ENCODE results near the gene ZSWIM3. TPM values are rescaled to one million over a fixed set of nuclear protein-coding genes. Genes with fewer than 3 reads are reported as not detected.
"Not testable (repeated sequence)": the region's sequence is repeated elsewhere in the genome, so short reads cannot be mapped to it uniquely, and the experiment has no call there.

The ZSWIM3 gene
- total RNA-seq, 6 donors from 2014 or later: 2.4 to 7.3 (median 3.9) TPM

DNA sequence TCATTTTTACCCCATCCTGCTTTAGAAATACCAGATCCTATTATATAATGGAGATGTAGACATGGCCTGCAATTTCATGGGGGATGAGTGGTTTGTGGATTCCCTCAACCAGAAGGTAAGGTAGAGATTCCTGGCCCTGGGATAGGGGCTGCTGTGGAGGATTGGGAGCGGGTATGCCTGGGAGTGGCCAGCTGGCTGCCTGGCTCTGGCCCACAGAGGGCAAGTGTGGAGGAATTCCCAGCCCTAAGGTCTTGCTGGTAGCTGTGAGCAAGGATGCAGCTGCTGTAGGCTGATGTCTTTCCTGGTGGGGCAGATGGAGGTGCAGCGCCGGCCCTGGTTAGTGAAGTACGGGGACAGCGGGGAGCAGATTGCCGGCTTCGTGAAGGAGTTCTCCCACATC lies 40.3 kb downstream of the ZSWIM3 start:
- Histone ChIP-seq H3K27ac (no peak overlapping the region), H3K36me3 (peaks cover 22 to 84% (median 62%) of the 10 kb centered on the region in 4 donors), H3K9me3 (no peaks in the 10 kb centered on the region), H3K4me1 (peaks cover 6 to 9% (median 6%) of the 10 kb centered on the region in 4 donors), H3K27me3 (no peaks in the 10 kb centered on the region), H3K4me3 (no peak overlapping the region)
- DNase-seq (no peak), ATAC-seq (ENCODE audit: low FRiP score in 2 of 2) (no peak)
- WGBS, 2 donors: 94 to 98% methylated on average over 7 of the region's 7 CpGs
- TF ChIP-seq EP300 (IDR thresholded peaks at IDR 0.05) (no peak), POLR2AphosphoS5 (IDR thresholded peaks at IDR 0.05) (no peak), POLR2A (IDR thresholded peaks at IDR 0.05) (no peak)
- TF ChIP-seq, protein P1, sequence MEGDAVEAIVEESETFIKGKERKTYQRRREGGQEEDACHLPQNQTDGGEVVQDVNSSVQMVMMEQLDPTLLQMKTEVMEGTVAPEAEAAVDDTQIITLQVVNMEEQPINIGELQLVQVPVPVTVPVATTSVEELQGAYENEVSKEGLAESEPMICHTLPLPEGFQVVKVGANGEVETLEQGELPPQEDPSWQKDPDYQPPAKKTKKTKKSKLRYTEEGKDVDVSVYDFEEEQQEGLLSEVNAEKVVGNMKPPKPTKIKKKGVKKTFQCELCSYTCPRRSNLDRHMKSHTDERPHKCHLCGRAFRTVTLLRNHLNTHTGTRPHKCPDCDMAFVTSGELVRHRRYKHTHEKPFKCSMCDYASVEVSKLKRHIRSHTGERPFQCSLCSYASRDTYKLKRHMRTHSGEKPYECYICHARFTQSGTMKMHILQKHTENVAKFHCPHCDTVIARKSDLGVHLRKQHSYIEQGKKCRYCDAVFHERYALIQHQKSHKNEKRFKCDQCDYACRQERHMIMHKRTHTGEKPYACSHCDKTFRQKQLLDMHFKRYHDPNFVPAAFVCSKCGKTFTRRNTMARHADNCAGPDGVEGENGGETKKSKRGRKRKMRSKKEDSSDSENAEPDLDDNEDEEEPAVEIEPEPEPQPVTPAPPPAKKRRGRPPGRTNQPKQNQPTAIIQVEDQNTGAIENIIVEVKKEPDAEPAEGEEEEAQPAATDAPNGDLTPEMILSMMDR (IDR thresholded peaks at IDR 0.05): no peak

DNA sequence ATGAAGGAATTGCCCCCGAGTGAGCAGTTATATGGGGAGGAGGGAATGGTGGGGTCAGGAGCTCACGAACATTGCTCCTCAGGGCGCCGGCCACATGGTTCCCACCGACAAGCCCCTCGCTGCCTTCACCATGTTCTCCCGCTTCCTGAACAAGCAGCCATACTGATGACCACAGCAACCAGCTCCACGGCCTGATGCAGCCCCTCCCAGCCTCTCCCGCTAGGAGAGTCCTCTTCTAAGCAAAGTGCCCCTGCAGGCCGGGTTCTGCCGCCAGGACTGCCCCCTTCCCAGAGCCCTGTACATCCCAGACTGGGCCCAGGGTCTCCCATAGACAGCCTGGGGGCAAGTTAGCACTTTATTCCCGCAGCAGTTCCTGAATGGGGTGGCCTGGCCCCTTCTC lies 40.9 kb downstream of the ZSWIM3 start:
- DNase-seq (no peak), ATAC-seq (ENCODE audit: low FRiP score in 2 of 2) (no peak)
- peaks cover 0 to 3% (median under 1%) of the 10 kb centered on the region in 4 donors for H3K4me1 ChIP-seq
- 83 to 85% methylated on average over 8 to 12 of the region's 12 CpGs for WGBS, 2 donors
- TF ChIP-seq EP300 (IDR thresholded peaks at IDR 0.05) (no peak), POLR2A (IDR thresholded peaks at IDR 0.05) (no peak), POLR2AphosphoS5 (IDR thresholded peaks at IDR 0.05) (no peak)
- TF ChIP-seq, protein P1 (IDR thresholded peaks at IDR 0.05): no peak
- H3K27me3 ChIP-seq: no peaks in the 10 kb centered on the region
- H3K27ac ChIP-seq: no peak overlapping the region
- H3K9me3 ChIP-seq: no peaks in the 10 kb centered on the region
- peaks cover 22 to 79% (median 59%) of the 10 kb centered on the region in 4 donors for H3K36me3 ChIP-seq
- no peak overlapping the region for H3K4me3 ChIP-seq

DNA sequence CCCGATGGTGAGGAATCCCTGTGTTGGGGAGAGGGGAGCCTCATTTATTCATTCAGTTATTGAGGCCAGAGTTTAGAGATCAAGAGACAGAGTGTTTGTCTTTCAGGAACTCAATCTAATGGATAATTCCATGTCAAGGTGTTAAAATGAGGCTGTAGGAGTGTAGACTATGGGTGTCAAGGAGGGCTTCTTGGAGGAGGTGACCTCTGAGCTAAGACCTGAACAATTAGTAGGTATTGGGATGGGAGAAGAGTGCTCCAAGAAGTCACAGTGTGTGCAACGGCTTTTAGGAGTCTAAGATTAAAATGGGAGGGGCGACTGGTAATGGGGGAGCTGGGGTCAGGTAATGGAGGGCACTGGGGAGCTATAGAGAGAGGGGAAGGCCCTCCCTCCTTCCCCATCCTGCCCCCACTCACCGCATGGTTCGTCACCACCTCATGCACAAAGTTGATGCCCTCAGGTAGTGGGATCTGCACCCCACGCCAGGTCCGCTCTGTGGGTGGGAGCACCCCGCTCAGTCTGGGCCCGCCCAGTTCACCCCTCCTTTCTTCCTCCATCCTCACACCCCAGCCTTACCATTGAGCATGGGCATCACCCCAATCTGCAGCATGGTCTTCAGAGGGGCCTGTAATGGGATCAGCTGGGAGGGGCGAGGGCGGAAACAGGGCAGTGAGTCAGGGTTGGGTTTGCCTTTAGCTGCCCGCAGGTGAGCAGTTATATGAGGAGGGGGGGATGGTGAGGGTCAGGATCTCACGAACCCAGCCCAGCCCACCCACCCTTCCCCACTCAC lies 41.8 kb downstream of the ZSWIM3 start:
- Histone ChIP-seq H3K9me3 (no peaks in the 10 kb centered on the region), H3K27ac (no peak overlapping the region), H3K36me3 (peaks cover 17 to 71% (median 52%) of the 10 kb centered on the region in 4 donors), H3K27me3 (no peaks in the 10 kb centered on the region), H3K4me3 (no peak overlapping the region), H3K4me1 (no peaks in the 10 kb centered on the region)
- DNase-seq (no peak), ATAC-seq (ENCODE audit: low FRiP score in 2 of 2) (no peak)
- WGBS, 2 donors: 83 to 96% methylated on average over 8 to 13 of the region's 13 CpGs
- TF ChIP-seq POLR2A (IDR thresholded peaks at IDR 0.05) (peak in 1 of 4 donors; percentile 6), POLR2AphosphoS5 (IDR thresholded peaks at IDR 0.05) (no peak)

DNA sequence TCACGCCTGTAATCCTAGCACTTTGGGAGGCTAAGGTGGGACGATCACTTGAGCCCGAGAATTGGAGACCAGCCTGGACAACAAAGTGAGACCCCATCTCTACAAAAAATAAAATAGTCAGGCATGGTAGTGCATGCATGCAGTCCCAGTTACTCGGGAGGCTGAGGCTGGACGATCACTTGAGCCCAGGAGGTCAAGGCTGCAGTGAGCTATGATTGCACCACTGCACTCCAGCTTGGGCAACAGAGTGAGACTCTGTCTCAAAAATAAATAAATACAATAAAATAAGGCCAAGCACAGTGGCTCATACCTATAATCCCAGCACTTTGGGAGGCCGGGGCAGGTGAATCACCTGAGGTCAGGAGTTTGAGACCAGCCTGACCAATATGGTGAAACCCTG lies 43.9 kb downstream of the ZSWIM3 start:
- peaks cover 11 to 64% (median 31%) of the 10 kb centered on the region in 4 donors for H3K36me3 ChIP-seq
- ATAC-seq (ENCODE audit: low FRiP score in 2 of 2); H3K4me3 ChIP-seq; H3K27me3 ChIP-seq; H3K9me3 ChIP-seq; H3K4me1 ChIP-seq; H3K27ac ChIP-seq; DNase-seq: not testable (repeated sequence)
- 92 to 95% methylated on average over 6 of the region's 6 CpGs for WGBS, 2 donors

DNA sequence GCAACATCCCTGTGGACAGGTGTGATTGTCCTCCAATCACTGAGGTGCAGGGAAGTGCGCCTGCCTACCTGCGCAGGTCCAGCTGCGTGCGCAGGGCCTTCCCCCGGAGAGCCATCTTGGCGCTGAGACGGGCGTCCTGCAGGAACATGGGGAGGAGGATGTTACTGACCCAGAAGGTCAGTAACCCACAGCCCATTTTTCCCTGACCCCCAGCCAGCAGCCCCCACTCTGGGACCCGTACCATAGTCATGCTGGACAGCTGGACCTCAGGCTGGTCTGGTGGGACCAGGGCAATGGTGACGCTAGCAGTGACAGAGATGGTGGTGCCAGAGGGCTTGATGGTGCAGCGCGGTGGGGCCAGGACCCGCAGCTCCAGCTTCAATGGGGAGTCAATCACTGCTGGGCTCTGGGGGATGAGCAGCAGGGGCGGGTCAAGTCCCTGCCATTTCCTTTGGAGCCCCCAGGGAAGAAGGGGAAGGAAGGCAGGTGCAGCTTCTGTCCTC lies 44.8 kb downstream of the ZSWIM3 start:
- no peak overlapping the region for H3K27ac ChIP-seq
- DNase-seq (no peak), ATAC-seq (ENCODE audit: low FRiP score in 2 of 2) (no peak)
- peaks cover 5 to 55% (median 22%) of the 10 kb centered on the region in 4 donors for H3K36me3 ChIP-seq
- 92 to 97% methylated on average over 10 to 14 of the region's 14 CpGs for WGBS, 2 donors
- no peak overlapping the region for H3K4me3 ChIP-seq
- no peaks in the 10 kb centered on the region for H3K27me3 ChIP-seq
- TF ChIP-seq POLR2A (IDR thresholded peaks at IDR 0.05) (no peak), POLR2AphosphoS5 (IDR thresholded peaks at IDR 0.05) (no peak)
- no peaks in the 10 kb centered on the region for H3K4me1 ChIP-seq
- H3K9me3 ChIP-seq: no peaks in the 10 kb centered on the region

DNA sequence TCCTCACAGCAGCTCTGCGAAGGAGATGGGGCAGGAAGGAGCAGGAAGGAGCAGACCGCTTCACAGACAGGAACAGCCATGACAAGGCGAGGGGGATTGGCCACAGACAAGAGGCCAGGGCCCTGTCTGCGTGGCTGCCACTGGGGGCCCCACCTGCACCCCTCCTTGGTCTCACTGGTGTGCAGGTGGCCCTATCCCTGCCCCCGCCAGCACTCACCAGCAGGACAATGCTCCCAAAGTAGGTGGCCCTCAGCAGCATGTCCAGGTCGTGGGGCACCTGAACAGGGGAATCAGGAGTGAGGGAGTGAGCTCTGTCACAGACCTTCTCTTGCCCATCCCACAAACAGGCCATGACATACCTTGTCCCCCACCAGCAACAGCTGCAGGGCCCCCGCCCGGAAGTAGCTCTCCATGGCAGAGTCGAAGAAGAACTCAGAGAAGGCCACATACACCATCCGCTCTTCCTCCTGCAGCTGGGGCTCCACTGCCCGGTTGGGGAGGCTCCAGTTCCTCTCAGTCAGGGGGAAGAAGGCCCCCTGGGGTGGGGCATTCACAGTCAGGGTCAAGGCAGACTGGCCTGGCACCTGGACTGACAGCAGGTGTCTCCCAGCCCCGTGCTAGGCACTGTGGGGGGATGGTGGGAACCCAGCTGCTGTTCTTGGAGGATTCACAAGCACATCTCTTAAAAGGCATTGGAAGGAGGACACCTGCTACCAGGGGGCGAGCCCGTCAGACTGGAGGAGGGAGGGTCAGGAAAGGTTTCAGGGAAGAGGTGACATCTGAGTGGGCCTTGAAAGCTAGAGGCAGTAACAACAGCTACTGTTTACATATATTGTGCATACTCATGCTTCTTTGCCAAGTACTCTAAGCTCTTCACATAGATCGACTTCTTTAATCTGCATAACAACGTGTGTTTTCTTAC lies 47.4 kb downstream of the ZSWIM3 start:
- ATAC-seq (ENCODE audit: low FRiP score in 2 of 2) (no peak), DNase-seq (no peak)
- TF ChIP-seq POLR2A (IDR thresholded peaks at IDR 0.05): no peak
- TF ChIP-seq, protein P1 (IDR thresholded peaks at IDR 0.05): no peak
- no peak for TF ChIP-seq EP300 (IDR thresholded peaks at IDR 0.05)
- no peak for TF ChIP-seq POLR2AphosphoS5 (IDR thresholded peaks at IDR 0.05)
- Histone ChIP-seq H3K27ac (no peak overlapping the region), H3K27me3 (no peaks in the 10 kb centered on the region), H3K36me3 (peaks cover 0 to 30% (median 3%) of the 10 kb centered on the region in 4 donors), H3K9me3 (no peaks in the 10 kb centered on the region), H3K4me3 (no peak overlapping the region), H3K4me1 (peaks cover 0 to 7% (median 2%) of the 10 kb centered on the region in 4 donors)
- WGBS, 2 donors: 82 to 84% methylated on average over 12 to 16 of the region's 16 CpGs

Measured in upper lobe of left lung (tissue), 6 donors.